KMS-11 (cell line): Measurements from ENCODE around the gene TMEM72.

Experiments
- H2AFZ ChIP-seq: fragments of 200-600 bp; sonication (generic); 2 replicates; pipeline ENCODE4 v1.6.1; 2016; ENCODE audit warnings: antibody characterized with exemption, mixed run types, low read depth
- H3K27ac ChIP-seq: fragments of 200-600 bp; sonication (generic); 2 replicates; pipeline ENCODE4 v1.6.1; 2016; ENCODE audit warnings: mild to moderate bottlenecking, mixed run types
- H3K27me3 ChIP-seq: fragments of 200-600 bp; sonication (generic); 2 replicates; pipeline ENCODE4 v1.6.1; 2017; ENCODE audit warnings: mild to moderate bottlenecking, low read depth, mixed run types, moderate library complexity; ENCODE audit not compliant: insufficient read depth
- H3K36me3 ChIP-seq: fragments of 200-600 bp; sonication (generic); 2 replicates; pipeline ENCODE4 v1.6.1; 2017; ENCODE audit warnings: mild to moderate bottlenecking, mixed run types; ENCODE audit not compliant: insufficient read depth
- H3K4me1 ChIP-seq: fragments of 200-600 bp; sonication (generic); 2 replicates; pipeline ENCODE4 v1.6.1; 2016; ENCODE audit warnings: mild to moderate bottlenecking, low read depth, mixed run types; ENCODE audit not compliant: poor library complexity, severe bottlenecking
- H3K4me2 ChIP-seq: fragments of 200-600 bp; sonication (generic); 2 replicates; pipeline ENCODE4 v1.7.0; 2016; ENCODE audit warnings: mild to moderate bottlenecking, mixed run types
- H3K4me3 ChIP-seq: fragments of 200-600 bp; sonication (generic); IDR thresholded peaks from 2 replicates; pipeline ENCODE4 v1.6.1; 2017; ENCODE audit warnings: low read depth, low read length, mixed read lengths; ENCODE audit not compliant: insufficient read depth
- H3K79me2 ChIP-seq: fragments of 200-600 bp; sonication (generic); 2 replicates; pipeline ENCODE4 v1.6.1; 2016; ENCODE audit warnings: low read depth, mixed run types; ENCODE audit not compliant: insufficient read depth
- H3K9ac ChIP-seq: fragments of 200-600 bp; sonication (generic); 2 replicates; pipeline ENCODE4 v1.6.1; 2016; ENCODE audit warnings: mild to moderate bottlenecking, mixed run types
- H4K20me1 ChIP-seq: fragments of 200-600 bp; sonication (generic); 2 replicates; pipeline ENCODE4 v1.6.1; 2016; ENCODE audit warnings: mild to moderate bottlenecking, mixed run types; ENCODE audit not compliant: insufficient read depth
- TF ChIP-seq, protein P1 (sequence below): fragments of 200-600 bp; sonication (generic); conservative IDR thresholded peaks from 2 replicates; pipeline ENCODE4 v1.6.1; 2017; ENCODE audit warnings: low read depth, mild to moderate bottlenecking, antibody characterized with exemption, low read length, moderate library complexity, mixed read lengths

Gene TMEM72

GRCh38 chr10:44908936-44909630 lies 2.1 kb upstream of the TMEM72 start:
- no peaks in the 10 kb centered on the region for H3K27me3 ChIP-seq
- no peaks in the 10 kb centered on the region for H3K36me3 ChIP-seq
- no peak overlapping the region for H2AFZ ChIP-seq
- H3K4me3 ChIP-seq: no peak overlapping the region
- peaks cover 7% of the 10 kb centered on the region for H3K4me1 ChIP-seq
- TF ChIP-seq, protein P1, sequence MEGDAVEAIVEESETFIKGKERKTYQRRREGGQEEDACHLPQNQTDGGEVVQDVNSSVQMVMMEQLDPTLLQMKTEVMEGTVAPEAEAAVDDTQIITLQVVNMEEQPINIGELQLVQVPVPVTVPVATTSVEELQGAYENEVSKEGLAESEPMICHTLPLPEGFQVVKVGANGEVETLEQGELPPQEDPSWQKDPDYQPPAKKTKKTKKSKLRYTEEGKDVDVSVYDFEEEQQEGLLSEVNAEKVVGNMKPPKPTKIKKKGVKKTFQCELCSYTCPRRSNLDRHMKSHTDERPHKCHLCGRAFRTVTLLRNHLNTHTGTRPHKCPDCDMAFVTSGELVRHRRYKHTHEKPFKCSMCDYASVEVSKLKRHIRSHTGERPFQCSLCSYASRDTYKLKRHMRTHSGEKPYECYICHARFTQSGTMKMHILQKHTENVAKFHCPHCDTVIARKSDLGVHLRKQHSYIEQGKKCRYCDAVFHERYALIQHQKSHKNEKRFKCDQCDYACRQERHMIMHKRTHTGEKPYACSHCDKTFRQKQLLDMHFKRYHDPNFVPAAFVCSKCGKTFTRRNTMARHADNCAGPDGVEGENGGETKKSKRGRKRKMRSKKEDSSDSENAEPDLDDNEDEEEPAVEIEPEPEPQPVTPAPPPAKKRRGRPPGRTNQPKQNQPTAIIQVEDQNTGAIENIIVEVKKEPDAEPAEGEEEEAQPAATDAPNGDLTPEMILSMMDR: no peak
- no peaks in the 10 kb centered on the region for H4K20me1 ChIP-seq
- H3K9ac ChIP-seq: no peak overlapping the region
- H3K27ac ChIP-seq: no peak overlapping the region
- H3K4me2 ChIP-seq: no peak overlapping the region
- H3K79me2 ChIP-seq: no peaks in the 10 kb centered on the region

GRCh38 chr10:44909910-44910309 lies 1.2 kb upstream of the TMEM72 start:
- no peaks in the 10 kb centered on the region for H3K27me3 ChIP-seq
- no peak overlapping the region for H3K4me2 ChIP-seq
- no peak overlapping the region for H3K4me3 ChIP-seq
- H3K4me1 ChIP-seq: peaks cover 7% of the 10 kb centered on the region
- H3K36me3 ChIP-seq: no peaks in the 10 kb centered on the region
- no peak overlapping the region for H3K27ac ChIP-seq
- H2AFZ ChIP-seq: no peak overlapping the region
- TF ChIP-seq, protein P1: no peak
- no peaks in the 10 kb centered on the region for H4K20me1 ChIP-seq
- H3K79me2 ChIP-seq: no peaks in the 10 kb centered on the region
- no peak overlapping the region for H3K9ac ChIP-seq

GRCh38 chr10:44910602-44911001 lies 535 bp upstream of the TMEM72 start:
- H3K27me3 ChIP-seq: no peaks in the 10 kb centered on the region
- no peak overlapping the region for H3K9ac ChIP-seq

GRCh38 chr10:44911951-44912350 lies 814 bp downstream of the TMEM72 start:
- H3K4me2 ChIP-seq: no peak overlapping the region
- no peak overlapping the region for H2AFZ ChIP-seq
- H3K4me1 ChIP-seq: peaks cover 7% of the 10 kb centered on the region
- H4K20me1 ChIP-seq: no peaks in the 10 kb centered on the region
- TF ChIP-seq, protein P1: no peak
- H3K4me3 ChIP-seq: no peak overlapping the region
- H3K9ac ChIP-seq: no peak overlapping the region
- no peaks in the 10 kb centered on the region for H3K27me3 ChIP-seq
- H3K27ac ChIP-seq: no peak overlapping the region
- no peaks in the 10 kb centered on the region for H3K36me3 ChIP-seq
- H3K79me2 ChIP-seq: no peaks in the 10 kb centered on the region

More at GRCh38 chr10:44910602-44911001, 535 bp upstream of the TMEM72 start:
- Histone ChIP-seq H3K36me3 (no peaks in the 10 kb centered on the region), H3K4me2 (no peak overlapping the region), H3K4me3 (no peak overlapping the region), H3K27ac (no peak overlapping the region), H3K4me1 (peaks cover 7% of the 10 kb centered on the region), H3K79me2 (no peaks in the 10 kb centered on the region), H4K20me1 (no peaks in the 10 kb centered on the region), H2AFZ (no peak overlapping the region)
- TF ChIP-seq, protein P1: no peak
